GM18907 (cell line): ENCODE results near the gene EIF1.
"Not testable (repeated sequence)": the region's sequence is repeated elsewhere in the genome, so short reads cannot be mapped to it uniquely, and the experiment has no call there.

Experiments
- ATAC-seq: cut with Tn5 transposase; IDR thresholded peaks from one replicate; pipeline ENCODE4 v1.9.1; 2021; ENCODE audit warnings: mild to moderate bottlenecking, moderate library complexity; ENCODE audit not compliant: unreplicated experiment

Gene EIF1

DNA sequence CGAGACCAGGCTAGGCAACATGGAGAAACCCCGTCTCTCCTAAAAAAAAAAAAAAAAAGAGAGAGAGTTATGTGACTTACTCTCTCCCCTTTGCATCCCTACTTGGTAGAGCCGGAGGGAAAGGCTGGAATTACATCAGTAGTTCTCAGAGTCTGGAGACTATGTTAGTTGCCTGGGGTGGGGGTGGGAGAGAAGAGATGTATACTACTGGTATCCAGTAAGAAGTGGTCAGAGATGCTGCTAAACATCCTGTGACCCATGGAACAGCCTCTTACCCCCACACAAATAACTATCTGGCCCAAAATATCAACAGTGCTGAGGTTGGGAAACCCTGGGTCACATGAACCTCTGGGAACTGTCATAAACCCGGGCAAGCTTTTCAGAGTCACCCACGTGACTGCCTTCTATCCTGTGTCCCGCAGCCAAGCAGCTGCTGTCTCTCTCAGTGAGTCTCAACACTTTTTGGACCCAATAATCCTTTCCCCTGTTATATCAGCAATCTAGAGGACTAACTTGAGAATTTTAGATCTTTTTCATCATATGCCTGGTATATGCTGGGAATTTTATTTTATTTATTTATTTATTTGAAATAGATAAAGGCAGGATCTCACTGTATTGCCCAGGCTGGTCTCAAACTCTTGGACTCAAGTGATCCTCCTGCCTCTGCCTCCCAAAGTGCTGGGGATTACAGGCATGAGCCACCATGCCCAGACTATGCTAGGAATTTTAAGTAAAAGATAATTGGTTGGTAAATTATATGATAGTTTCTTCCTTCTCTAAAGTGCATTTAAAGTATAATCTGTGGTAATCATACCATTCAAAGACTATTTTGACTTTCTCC lies 8.7 kb downstream of the EIF1 start:
- ATAC-seq: no peak

GRCh38 chr17:41700843-41701242 lies 12.2 kb downstream of the EIF1 start:
- ATAC-seq: not testable (repeated sequence)

GRCh38 chr17:41702712-41703111 lies 14.0 kb downstream of the EIF1 start:
- ATAC-seq: no peak

GRCh38 chr17:41705271-41705991 lies 16.7 kb downstream of the EIF1 start:
- no peak for ATAC-seq

DNA sequence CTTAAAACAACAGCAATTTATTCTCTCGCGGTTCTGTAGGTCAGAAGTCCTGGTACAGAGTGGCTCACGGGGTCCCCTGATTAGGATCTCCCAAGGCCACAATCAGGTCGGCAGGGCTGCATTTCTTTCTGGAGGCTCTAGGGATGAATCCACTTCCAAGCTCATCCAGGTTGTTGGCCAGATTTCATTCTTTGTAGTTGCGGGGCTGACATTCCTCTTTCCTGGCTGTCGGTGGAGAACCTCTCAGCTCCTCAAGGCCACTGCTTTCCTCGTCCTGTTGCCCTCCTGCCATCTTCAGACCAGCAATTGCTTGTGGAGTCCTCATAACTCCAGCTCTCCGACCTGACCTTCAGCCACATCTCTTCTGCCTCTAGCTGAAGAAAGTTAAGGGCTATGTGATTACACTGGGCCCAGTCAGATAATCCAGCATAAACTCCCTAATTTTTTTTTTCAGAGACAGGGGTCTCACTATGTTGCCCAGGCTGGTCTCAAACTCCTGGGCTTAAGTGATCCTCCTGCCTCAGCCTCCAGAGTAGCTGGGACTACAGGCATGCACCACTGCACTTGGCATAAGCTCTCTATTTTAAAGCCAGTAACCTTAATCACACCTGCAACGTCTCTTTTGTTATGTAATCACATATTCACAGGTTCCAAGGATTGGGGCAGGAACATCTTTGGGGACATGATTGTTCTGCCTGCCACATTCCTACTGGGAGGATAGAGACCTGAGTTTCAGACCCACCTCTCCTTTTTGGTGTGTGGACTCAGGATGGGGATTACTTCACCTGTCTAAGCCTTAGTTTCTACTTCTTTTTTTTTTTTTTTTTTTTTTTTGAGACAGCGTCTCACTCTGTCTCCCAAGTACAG lies 19.4 kb downstream of the EIF1 start:
- no peak for ATAC-seq

- ATAC-seq: no peak
Measured at GRCh38 chr17:41710472-41711090, 21.9 kb downstream of the EIF1 start.

GRCh38 chr17:41711669-41712400 lies 23.1 kb downstream of the EIF1 start, which contains the start of gene GAST:
Gene GAST, plus strand, starts transcription at chr17:41712331. Its CDS starts 3,106 bp downstream, at chr17:41715437.
- ATAC-seq: no peak

DNA sequence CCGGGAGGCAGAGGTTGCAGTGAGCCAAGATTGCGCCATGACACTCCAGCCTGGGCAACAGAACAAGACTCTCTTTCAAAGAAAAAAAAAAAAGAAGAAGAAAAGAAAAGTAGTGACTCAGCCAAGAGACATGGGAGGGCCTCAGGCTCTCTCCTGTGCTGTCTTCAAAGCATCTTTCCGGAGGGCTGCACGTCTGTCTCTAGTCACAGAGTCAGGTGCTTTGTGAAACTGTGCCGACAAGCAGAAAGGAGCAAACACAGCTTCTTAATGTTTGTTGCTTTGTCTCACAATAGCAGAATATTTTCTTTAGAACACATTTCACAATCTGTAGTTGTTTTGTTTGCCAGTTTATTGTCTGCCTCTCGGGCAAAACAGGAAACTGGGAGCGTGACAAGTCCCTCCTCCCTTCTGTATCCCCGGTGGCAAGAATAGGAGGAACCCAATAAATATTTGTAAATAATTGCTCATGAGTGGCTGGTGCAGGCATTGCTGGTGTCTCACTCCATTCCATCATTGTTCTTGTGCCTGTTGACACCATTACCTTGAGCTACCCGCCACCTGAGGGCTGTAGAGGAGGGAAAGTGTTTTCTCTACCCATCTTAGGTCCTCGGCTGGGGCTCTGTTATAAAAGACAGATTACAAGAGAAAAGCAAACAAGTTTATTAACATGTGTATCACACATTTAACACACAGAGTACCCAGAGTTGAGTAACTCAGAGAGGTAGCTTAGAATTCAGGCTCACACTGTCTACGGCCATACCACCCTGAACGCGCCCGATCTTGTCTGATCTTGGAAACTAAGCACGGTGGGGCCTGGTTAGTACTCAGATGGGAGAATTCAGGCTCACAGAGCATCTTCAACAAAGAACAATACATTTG lies 29.0 kb downstream of the EIF1 start:
- no peak for ATAC-seq

- ATAC-seq: no peak
Measured at GRCh38 chr17:41718287-41718645, 29.6 kb downstream of the EIF1 start.

DNA sequence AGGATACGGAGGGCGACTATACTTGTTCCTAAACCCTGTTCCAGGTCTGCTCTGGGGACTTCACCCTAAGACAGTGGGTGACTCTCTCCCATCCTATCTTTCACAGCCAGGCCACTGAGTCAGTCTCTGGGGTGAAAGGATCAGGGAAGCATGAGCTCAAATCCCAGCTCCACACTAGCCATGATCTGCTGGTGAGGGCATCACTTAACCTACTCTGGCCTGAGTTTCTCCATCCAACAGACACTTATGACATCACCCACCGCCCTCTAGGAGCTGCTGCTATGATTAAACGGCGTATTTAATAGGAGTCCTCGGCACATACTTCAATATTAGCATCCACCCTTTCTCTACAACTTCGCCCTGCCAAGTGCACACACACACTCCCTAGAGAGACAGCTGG lies 33.5 kb downstream of the EIF1 start:
- no peak for ATAC-seq

- no peak for ATAC-seq
Measured at GRCh38 chr17:41723801-41724475, 35.3 kb downstream of the EIF1 start.

- ATAC-seq: no peak
Measured at GRCh38 chr17:41724476-41725050, 35.9 kb downstream of the EIF1 start.

DNA sequence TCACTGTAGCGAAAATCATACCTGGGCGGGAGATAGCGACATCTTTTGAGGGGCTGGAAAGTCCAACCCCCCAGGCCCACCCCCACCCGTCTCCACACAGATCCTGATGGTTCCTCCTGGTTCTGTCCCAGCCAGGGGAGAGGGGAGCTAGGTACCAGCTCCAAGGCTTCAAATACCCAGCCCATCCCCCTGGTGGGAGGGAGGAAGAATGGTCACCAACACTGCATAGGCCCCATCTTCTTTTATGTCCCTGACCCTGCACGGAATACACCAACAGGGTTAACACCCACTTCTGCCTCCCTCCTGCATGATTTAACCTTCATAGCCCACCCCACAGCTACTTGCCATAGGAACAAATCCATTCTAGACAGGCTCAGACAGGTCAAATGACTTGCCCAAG lies 36.4 kb downstream of the EIF1 start:
- no peak for ATAC-seq

- ATAC-seq: no peak
Measured at GRCh38 chr17:41728056-41728455, 39.4 kb downstream of the EIF1 start.

DNA sequence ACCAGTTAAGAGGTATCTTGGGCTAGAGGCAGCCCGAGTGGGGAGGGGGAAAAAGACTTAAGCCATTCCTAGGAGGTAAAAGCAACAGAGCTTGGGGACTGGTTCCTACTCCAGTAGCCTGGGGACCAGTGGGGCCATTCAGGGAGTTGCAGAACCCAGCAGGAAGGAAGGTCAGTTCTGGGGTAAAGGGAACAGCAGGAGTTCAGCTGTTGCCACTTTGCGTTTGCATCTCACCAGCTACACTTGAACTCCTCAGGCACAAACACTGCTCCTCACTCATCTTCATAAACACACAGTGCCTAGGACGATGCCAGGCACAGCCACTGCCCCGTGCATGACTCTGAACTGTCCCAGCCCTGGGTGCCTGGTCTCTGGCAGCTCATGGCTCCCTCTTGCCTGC lies 41.8 kb downstream of the EIF1 start:
- ATAC-seq: no peak

DNA sequence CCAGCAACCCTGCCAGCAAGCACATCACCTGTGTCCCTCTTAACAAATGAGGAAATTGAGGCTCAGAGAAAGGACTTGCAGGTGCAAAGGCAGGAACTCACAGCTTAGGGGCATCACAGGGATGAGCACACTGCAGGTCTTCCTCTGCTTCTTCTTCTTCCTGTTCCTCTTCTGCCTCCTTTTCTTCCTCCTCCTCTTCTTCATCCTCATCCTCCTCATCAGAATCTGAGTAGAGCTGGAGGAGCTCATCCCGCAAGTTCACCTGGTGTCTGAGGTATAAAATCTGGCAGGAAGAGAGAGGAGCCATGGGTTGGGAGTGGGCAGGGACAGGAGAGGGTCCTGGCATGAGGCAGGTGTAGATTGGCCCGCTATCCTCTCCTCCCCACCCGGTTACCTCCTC lies 43.2 kb downstream of the EIF1 start:
- no peak for ATAC-seq

- no peak for ATAC-seq
Measured at GRCh38 chr17:41733348-41734138, 44.9 kb downstream of the EIF1 start.
